HG03432 (cell line): ENCODE measurements around the gene MKLN1.

ENCODE experiments used
- ATAC-seq: cut with Tn5 transposase; IDR thresholded peaks from one replicate; pipeline ENCODE4 v1.9.1; 2021; ENCODE audit warnings: mild to moderate bottlenecking, moderate library complexity; ENCODE audit not compliant: unreplicated experiment

Gene MKLN1

GRCh38 chr7:131346885-131347592 lies 19.4 kb downstream of the MKLN1 start:
- no peak for ATAC-seq

DNA sequence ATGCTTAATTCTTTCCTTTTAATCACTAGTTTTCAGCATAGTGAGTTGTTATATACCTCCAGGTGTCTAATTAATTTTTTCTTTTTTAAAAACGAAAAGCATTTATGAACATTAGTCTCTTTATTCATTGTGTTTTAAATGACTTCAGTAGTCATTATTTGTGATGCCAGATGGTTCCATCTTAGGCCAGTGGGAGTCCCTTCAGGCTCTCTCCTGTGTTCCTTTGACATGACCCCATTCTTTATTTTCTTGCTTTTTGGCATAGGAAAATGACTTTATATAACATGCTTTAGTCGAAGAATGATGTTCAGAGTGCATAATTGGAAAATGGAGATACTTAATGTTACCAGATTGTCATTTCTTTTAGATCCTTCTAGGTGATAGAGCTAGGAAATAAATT lies 24.4 kb downstream of the MKLN1 start:
- ATAC-seq: no peak

- no peak for ATAC-seq
These were observed 26.7 kb downstream of the MKLN1 start for GRCh38 chr7:131354390-131354789.

DNA sequence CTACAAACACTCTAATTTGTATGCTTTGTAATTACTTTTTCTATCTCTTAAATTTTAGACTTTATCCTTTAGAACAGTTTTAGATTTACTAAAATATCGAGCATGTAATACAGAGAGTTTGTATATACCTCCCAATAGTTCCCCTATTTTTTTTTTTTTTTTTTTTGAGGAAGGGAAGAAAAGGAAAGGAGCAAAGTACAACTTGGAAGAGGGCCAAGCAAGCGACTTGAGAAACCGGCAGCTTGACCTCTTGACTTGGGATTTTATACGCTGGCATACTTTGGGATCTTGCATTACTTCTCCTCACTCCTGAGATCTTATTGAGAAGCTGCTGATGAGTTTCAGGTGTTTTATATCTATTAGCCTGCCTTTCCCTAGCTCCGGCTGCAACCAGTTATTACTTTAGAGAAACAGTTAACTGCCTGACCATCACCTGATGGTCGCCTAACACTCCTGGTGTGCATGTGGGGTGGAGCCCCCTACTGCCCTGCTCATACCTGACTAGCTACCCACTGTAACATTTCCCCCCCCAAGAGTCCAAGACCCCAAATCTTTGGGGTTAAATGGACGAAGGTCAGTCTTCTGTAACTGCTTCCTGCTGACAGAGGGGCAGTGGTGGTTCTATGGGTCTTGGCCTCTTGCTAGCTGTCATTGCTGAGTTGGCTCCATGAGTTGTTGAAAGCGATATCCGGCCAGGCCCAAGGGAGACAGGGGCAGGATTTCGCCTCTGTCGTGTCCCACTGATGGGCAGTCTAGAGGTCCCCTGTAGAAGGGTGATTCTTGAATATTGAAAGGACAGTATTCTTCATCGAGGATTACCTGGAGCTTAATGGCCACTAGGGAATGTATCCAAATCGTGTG lies 28.5 kb downstream of the MKLN1 start:
- no peak for ATAC-seq

- ATAC-seq: no peak
These were observed 29.7 kb downstream of the MKLN1 start for GRCh38 chr7:131357282-131357880.

DNA sequence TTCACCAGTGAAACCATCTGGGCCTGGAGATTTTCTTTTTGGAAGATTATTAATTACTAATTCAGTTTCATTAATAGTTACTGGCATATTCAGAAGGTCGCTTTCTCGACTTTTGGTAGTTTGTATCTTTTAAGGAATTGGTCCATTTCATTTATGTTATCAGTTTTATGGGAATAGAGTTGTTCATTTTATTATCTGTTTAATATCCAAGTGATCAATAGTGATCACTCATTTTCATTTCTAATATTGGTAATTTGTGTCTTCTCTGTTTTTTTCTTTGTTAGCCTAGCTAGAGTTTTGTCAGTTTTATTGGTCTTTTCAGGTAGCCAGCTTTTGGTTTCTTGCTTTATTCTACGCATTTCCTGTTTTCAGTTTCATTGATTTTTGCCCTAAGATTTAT lies 31.0 kb downstream of the MKLN1 start:
- no peak for ATAC-seq

- ATAC-seq: no peak
These were observed 31.6 kb downstream of the MKLN1 start for GRCh38 chr7:131359136-131359776.

DNA sequence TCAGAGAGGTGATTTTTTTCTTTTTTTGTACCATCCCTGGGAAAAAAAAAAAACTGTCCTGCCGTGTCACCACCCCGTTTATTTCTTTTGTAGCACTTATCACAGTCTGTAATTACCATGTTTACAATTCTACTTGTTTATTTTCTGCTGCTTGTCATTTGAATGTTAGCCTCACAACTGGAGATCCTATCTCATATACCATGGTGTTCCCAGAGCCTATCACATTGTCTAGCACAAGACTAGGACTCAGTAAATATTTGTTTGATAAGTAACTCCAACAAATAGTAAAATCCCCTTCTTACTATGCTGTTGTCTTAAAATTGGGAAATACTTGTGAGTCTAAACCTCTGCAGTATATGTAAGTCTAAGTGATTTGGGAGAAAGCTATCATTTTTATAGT lies 36.0 kb downstream of the MKLN1 start:
- ATAC-seq: no peak

DNA sequence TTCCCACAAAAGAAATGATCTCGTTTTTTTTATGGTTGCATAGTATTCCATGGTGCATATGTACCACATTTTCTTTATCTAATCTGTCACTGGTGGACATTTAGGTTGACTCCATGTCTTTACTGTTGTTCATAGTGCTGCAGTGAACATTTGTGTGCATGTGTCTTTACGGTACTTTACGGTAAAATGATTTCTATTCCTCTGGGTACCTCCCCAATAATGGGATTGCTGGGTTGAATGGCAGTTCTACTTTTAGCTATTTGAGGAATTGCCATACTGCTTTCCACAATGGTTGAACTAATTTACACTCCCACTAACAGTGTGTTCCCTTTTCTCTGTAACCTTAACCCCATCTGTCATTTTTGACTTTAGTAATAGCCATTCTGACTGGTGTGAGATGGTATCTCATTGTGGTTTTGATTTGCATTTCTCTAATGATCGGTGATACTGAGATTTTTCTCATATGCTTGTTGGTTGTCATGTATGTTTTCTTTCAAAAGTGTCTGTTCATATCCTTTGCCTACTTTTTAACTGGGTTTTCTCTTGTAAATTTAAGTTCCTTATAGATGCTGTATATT lies 37.2 kb downstream of the MKLN1 start:
- no peak for ATAC-seq

DNA sequence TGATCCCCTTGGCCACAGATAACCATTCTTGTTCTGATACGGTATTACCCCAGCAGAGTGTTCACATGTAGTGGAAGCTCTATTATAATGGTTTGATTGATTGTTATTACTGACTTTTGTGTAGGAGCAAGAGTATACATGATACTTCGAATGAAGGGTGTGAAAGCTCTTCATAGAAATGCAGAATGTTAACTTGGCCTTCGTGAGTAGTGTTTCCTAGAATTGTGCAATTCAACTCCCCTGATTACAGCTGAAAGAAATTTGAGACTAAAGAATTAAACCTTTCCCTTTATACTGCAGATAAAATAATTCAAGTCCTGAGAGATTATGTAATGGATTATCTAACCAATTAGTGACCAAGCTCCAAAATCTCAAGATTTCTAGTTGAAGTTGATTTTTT lies 38.2 kb downstream of the MKLN1 start:
- no peak for ATAC-seq

- no peak for ATAC-seq
These were observed 41.7 kb downstream of the MKLN1 start for GRCh38 chr7:131369354-131369753.

DNA sequence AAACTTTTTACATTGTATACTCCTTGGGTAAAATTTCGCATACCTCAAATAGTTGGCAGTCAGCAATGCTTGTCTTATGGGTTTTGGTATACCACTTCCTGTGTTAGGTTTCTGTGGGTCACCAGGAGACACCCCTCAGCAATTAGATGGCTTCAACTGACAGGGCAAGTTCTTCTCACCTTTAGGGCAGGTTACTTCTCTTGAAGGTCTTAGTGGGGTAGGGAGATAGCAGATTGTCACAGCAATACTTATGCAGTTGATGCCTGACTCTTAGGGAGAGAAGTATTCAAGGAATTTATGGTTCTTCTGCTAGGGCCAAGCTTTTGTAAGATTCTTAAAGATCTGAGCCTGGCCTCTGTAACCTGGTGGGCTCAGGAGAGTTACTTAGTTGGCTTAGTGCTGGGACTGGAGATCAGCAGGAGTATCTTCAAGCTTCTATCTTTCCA lies 42.9 kb downstream of the MKLN1 start:
- ATAC-seq: peak; percentile 76

DNA sequence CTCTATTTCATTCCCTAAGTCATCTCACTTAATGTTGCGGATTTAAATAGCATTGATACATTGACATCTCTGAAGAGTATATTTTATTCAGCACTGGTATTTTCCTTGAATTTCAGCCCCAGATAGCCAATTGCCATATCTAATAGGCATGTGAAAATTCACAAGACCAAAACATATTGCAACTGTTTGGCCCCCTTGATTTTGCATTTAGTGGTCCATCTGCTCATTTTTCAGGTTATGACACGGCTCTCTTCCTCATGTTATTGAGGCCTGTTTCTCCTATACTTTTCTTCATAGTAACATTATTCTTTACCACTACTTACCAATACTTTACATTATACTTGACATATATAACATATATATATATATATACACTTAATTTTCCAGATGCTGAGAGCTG lies 43.7 kb downstream of the MKLN1 start:
- ATAC-seq: no peak

- no peak for ATAC-seq
These were observed 44.9 kb downstream of the MKLN1 start for GRCh38 chr7:131372554-131372953.

DNA sequence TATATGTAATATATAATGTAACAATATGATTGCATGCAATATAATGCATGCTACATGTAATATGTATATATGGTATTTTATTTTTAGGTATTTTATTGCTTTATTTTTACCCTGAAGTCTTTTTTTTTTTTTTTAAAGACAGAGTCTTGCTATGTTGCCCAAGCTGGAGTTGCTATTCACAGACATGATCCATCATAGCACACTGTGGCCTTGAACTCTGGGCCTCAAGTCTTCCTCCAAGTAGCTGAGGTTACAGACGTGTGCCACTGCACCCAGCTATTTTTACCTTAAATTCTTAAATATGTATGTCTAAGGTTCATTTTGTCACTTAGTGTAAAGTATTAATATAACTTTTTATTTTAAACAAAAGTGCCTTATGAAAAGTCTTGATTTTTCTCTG lies 47.1 kb downstream of the MKLN1 start:
- ATAC-seq: no peak

DNA sequence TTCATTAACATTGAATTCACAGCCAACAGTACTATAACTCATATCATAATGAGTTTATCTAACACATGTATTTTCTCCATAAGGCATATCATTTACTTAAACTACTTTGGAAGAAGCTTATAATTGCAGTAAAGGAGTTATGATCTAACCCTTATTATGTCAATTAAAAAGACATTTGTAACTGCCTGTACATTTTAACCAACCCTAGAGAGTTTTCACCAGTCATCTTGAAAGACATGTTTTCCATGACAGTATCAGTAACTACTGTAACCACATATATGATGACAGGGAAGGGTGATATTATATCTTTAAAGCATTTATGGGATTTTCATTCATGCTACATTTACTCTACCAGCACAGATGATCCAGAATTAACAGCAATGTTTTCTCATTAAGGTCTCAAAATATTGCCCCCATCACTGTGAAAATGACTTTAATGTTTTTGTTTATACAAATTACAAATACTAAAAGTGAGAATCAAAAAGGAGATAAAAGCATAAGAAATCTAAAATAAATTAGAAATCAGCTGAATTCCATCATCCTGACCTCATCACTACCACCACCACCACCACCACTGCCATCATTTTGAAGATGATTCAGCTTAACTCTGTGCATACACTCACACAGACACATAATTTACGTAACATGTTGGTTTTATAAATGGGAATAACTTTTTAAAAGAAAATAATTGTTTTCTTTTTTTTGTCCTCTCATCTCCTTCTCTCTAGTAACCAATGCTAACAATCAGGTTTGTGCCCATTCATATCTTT lies 53.6 kb downstream of the MKLN1 start:
- no peak for ATAC-seq

- no peak for ATAC-seq
These were observed 56.0 kb downstream of the MKLN1 start for GRCh38 chr7:131383417-131384285.

GRCh38 chr7:131384286-131384635 lies 56.6 kb downstream of the MKLN1 start:
- ATAC-seq: no peak

DNA sequence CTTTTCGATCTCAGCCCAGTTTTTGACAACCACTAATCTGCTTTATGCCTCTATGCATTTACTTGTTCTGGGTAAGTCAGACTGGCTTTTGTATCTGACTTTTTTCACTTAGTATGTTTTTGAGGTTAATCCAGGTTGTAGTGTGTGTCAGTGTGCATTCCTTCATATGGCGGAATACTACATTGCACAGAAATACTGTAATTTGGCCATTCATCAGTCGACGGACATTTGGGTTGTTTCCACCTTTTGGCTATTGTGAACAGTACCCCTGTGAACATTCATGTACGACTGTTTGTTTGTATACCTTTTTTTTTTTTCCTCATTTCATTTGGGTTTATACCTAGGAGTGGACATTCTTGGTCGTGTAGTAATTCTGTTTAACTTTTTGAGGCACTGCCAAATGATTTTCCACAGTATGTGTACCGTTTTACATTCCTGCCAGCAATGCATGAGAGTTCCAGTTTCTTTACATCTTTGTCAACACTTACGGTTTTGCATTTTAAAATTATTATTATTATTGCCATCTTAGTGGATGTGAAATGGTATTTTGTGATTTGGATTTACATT lies 57.4 kb downstream of the MKLN1 start:
- no peak for ATAC-seq
